Body of pancreas (tissue), 4 donors: ENCODE results near the gene EEPD1.

ENCODE experiments used
- POLR2A ChIP-seq, 3 donors: fragments of 450-650 bp; IDR thresholded peaks; one replicate each; pipeline ENCODE4 v1.6.1; 2016; ENCODE audit warnings: antibody characterized with exemption in 3 of 3, mild to moderate bottlenecking in 2 of 3
- TF ChIP-seq, protein P1 (sequence below), 7 experiments: fragments of 450-650 bp in 4 of 7; fragments of 200-600 bp in 3 of 7; sonication (generic) in 3 of 7; IDR thresholded peaks; one replicate each; pipeline ENCODE4 v1.5.1; 2016 to 2019; ENCODE audit warnings: antibody characterized with exemption in 7 of 7

GRCh38 chr7:36208426-36208825 lies 55.4 kb downstream of the EEPD1 start:
- TF ChIP-seq, protein P1, sequence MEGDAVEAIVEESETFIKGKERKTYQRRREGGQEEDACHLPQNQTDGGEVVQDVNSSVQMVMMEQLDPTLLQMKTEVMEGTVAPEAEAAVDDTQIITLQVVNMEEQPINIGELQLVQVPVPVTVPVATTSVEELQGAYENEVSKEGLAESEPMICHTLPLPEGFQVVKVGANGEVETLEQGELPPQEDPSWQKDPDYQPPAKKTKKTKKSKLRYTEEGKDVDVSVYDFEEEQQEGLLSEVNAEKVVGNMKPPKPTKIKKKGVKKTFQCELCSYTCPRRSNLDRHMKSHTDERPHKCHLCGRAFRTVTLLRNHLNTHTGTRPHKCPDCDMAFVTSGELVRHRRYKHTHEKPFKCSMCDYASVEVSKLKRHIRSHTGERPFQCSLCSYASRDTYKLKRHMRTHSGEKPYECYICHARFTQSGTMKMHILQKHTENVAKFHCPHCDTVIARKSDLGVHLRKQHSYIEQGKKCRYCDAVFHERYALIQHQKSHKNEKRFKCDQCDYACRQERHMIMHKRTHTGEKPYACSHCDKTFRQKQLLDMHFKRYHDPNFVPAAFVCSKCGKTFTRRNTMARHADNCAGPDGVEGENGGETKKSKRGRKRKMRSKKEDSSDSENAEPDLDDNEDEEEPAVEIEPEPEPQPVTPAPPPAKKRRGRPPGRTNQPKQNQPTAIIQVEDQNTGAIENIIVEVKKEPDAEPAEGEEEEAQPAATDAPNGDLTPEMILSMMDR (IDR thresholded peaks at IDR 0.05): no peak
- no peak for TF ChIP-seq POLR2A (IDR thresholded peaks at IDR 0.05)
